H54 (cell line): ENCODE results near the gene ACAP3.
A peak's percentile ranks its signal among the peaks of the same experiment; 100 is the strongest.

Experiments
- DNase-seq: peaks from one replicate; pipeline ENCODE4 v3.0.0; 2011; ENCODE audit warnings: low spot score, mixed read lengths; ENCODE audit not compliant: insufficient read length
- FAIRE-seq: peaks from 3 replicates; lab custom pipeline; 2011; peaks lifted over from hg19 to GRCh38; lab: Jason Lieb, UNC
- POLR2A ChIP-seq: IDR thresholded peaks from 2 replicates; pipeline ENCODE4 v1.6.1; 2011; ENCODE audit warnings: low read depth, mild to moderate bottlenecking, low read length

Gene ACAP3

GRCh38 chr1:1292442-1292779 lies 15.3 kb downstream of the ACAP3 start:
- DNase-seq (no peak), FAIRE-seq (no peak)
- no peak for TF ChIP-seq POLR2A

DNA sequence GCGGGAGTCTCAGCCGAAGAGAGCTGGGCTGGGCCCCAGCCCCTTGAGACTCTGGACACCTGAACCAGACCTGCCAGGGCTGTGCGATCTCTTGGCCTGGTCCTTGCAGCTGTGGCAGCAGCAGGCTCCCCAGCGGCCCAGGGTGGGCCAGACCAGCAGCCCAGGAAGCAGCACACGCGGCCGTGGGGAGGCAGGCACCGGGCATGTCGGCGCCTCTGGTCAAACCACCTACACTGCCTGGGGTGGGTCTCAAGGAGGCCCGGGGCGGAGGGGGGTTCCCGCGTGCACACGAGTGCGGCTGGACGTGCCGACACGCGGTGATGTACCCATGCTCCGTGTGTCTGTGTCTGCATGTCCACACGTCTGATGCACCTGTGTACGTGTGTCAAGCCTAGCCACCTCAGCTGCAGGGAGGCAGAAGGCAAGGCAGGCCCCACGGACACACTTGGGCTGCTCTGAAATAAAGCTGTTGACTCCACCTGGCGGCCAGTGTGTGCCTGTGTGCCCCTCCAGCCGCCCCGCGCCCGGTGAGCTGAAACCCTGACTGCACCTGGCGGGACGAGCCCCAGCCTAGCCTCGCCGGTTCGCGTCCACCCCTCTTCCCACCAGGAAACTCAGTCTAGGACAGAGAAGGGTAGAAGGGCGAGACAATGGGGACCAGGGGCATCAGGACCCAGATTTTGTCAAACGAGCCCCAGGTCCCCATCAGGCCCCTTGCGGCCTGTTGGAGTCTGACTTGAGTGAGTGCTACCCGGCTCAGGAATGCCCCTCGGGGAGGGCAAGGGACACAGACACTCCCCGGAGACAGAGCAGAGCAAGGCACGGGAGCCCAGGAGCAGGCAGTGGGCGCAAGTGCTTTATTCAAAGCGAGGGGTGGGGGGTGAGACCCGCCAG lies 15.9 kb downstream of the ACAP3 start:
- no peak for FAIRE-seq

DNA sequence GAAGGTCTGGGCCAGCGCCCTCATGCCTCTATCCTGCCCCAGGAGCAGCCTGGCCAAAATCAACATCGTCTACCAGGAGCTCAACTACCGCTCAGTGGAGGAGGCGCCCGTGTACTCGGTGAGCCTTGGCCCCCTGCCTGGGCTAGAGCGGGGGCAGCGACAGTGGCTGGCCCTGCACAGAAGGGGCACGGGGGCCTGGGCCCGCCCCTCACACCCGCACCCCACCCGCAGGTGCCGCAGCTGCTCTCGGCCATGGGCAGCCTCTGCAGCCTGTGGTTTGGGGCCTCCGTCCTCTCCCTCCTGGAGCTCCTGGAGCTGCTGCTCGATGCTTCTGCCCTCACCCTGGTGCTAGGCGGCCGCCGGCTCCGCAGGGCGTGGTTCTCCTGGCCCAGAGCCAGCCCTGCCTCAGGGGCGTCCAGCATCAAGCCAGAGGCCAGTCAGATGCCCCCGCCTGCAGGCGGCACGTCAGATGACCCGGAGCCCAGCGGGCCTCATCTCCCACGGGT lies 16.7 kb downstream of the ACAP3 start:
- DNase-seq (no peak), FAIRE-seq (no peak)
- no peak for TF ChIP-seq POLR2A

More for the DNA sequence above, 15.9 kb downstream of the ACAP3 start:
- no peak for TF ChIP-seq POLR2A
- no peak for DNase-seq

DNA sequence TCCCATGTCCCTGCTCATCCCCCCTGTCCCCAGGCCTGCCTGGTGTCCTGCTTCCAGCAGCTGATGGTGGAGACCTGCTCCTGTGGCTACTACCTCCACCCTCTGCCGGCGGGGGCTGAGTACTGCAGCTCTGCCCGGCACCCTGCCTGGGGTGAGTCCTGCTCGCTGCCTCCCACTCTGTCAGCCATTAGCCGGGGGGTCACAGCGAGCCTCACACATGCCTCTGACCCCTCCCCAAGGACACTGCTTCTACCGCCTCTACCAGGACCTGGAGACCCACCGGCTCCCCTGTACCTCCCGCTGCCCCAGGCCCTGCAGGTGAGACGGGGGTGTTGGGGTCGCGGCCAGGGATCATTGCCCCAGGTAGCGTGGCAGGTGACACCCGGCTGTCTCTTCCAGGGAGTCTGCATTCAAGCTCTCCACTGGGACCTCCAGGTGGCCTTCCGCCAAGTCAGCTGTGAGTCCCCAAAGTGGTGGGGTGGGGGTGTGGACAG lies 17.4 kb downstream of the ACAP3 start:
- no peak for TF ChIP-seq POLR2A
- FAIRE-seq (no peak), DNase-seq (no peak)

GRCh38 chr1:1287288-1288110 lies 20.2 kb downstream of the ACAP3 start:
- DNase-seq, result no peak
- no peak for TF ChIP-seq POLR2A
- no peak for FAIRE-seq

- TF ChIP-seq POLR2A, result no peak
- DNase-seq (no peak), FAIRE-seq (no peak)
Observed at GRCh38 chr1:1286313-1287261, 21.1 kb downstream of the ACAP3 start.

- no peak for TF ChIP-seq POLR2A
- no peak for FAIRE-seq
- DNase-seq, result no peak
Observed at GRCh38 chr1:1285611-1286311, 22.0 kb downstream of the ACAP3 start.

- TF ChIP-seq POLR2A, result no peak
- FAIRE-seq (no peak), DNase-seq (no peak)
Observed at GRCh38 chr1:1285102-1285571, 22.6 kb downstream of the ACAP3 start.

- no peak for TF ChIP-seq POLR2A
- DNase-seq (no peak), FAIRE-seq (no peak)
Observed at GRCh38 chr1:1284221-1285101, 23.3 kb downstream of the ACAP3 start.

DNA sequence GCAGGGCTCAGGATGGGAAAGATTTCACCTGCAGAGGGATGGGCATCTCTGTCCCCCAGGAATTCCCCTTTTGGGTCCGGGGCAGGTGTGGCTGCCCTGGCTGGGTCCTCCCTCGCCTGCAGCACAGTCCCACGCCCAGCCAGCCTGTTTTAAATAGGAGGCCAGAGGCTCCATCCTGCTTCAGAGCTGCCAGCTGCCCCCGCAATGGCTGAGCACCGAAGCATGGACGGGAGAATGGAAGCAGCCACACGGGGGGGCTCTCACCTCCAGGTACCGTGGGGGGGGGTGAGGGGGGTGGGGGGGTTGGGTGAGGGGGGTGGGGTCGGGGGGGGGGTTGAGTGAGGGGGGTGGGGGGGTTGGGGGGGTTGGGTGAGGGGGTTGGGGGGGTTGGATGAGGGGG lies 23.9 kb downstream of the ACAP3 start:
- no peak for FAIRE-seq
- DNase-seq, result no peak
- TF ChIP-seq POLR2A, result no peak

DNA sequence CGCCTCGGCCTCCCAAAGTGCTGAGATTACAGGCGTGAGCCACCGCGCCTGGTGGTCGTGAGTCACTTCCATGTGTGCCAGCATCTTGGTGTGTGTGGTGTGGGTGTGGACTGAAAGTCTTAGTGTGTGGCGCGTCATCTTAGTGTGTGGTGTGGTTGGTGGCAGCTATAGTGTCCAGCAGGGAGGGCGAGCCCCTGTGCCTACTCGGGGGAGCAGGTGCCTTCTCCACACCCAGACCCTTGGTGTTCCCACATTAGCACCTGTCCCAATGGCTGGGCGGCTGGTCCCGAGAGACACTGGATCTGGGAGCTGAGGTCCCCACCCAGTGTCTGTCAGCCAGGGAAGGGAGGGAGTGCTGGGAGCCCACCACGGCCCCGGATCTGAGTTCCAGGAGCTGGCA lies 24.7 kb downstream of the ACAP3 start:
- no peak for FAIRE-seq
- no peak for DNase-seq
- TF ChIP-seq POLR2A, result no peak

GRCh38 chr1:1281533-1282321 lies 26.0 kb downstream of the ACAP3 start:
- no peak for TF ChIP-seq POLR2A
- DNase-seq (peak; percentile 91), FAIRE-seq (no peak)
